ENCODE results near the gene VEZT. TPM values are rescaled to one million over a fixed set of nuclear protein-coding genes. Genes with fewer than 3 reads are reported as not detected.

The VEZT gene, protein sequence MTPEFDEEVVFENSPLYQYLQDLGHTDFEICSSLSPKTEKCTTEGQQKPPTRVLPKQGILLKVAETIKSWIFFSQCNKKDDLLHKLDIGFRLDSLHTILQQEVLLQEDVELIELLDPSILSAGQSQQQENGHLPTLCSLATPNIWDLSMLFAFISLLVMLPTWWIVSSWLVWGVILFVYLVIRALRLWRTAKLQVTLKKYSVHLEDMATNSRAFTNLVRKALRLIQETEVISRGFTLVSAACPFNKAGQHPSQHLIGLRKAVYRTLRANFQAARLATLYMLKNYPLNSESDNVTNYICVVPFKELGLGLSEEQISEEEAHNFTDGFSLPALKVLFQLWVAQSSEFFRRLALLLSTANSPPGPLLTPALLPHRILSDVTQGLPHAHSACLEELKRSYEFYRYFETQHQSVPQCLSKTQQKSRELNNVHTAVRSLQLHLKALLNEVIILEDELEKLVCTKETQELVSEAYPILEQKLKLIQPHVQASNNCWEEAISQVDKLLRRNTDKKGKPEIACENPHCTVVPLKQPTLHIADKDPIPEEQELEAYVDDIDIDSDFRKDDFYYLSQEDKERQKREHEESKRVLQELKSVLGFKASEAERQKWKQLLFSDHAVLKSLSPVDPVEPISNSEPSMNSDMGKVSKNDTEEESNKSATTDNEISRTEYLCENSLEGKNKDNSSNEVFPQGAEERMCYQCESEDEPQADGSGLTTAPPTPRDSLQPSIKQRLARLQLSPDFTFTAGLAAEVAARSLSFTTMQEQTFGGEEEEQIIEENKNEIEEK
- total RNA-seq (2021) = 107 and 111 TPM in 2 replicates
- Bru-seq, nascent RNA = percentile 95 among the genes with signal in this experiment
- percentile 90 among the genes with signal in this experiment for BruChase-seq, experiment 1, labeled RNA remaining after a 2-hour chase
- percentile 87 among the genes with signal in this experiment for BruChase-seq, experiment 2, labeled RNA remaining after a 6-hour chase
- long read RNA-seq, full-length matches to known transcripts = 47 of 102 reads
- long read RNA-seq, partial matches to known transcripts = 15 of 102 reads
- long read RNA-seq, other reads (novel, unspliced or antisense) = 40 of 102 reads

DNA sequence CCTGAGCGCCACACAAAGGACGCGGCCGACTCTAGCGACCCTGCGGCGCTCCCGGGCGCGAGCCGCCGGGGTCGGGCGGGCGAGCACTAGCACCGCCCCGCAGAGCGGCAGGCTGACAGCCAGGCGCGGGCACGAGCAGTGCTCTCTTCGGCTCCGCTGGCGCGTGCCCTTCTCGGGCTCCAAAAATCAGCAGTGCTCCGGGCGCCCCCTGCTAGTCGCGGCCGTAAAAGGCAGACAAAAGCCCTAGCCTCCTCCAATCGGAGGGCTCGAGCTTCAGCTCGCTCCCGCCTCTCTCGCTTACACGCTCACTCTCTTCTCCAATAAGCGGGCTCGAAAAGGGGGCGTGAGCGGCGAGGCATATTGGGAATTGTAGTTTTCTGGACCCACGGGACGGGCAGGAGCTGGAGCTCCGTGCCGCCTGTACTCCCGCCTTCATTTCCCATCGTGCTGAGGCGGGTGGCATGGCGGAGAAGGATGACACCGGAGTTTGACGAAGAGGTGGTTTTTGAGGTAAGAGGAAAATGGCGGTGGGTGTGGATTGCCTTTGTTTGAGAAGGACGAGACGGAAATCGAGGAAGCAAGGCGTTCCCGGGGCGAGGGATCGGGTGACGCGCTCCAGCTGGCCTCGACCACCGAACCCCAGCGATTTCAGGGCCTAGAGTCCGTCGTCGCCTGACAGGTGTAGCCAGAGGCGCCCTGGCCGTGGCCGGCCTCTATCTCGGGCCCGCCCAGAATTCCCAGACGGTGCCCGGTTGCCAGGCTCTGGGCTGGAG lies at the start of gene VEZT, which contains the start of gene FGD6:
TSS of gene VEZT (plus strand) at position 431 of the 773 bp plus-strand sequence. CDS start at position 475, 44 bp downstream.
TSS of gene FGD6 (minus strand) at position 91 of the 773 bp plus-strand sequence. CDS start 227 bp downstream, outside the sequence.
- H3K27me3 ChIP-seq (replicated peaks; ENCODE audit: insufficient read depth, low read depth, low read length, poor library complexity) = no peaks in the 10 kb centered on the region
- no peaks in the 10 kb centered on the region for H3K36me3 ChIP-seq (ENCODE audit: insufficient read depth, low read length, poor library complexity, severe bottlenecking)
- no TSS peak for BruUV-seq (replicated peaks)
- H3K4me3 ChIP-seq (ENCODE audit: low read depth, low read length, poor library complexity, severe bottlenecking) = peak within 1 kb of the TSS; percentile 76
- no peaks in the 10 kb centered on the region for H3K9me3 ChIP-seq (ENCODE audit: low read depth, low read length, poor library complexity, severe bottlenecking)
- TF ChIP-seq, protein P1, sequence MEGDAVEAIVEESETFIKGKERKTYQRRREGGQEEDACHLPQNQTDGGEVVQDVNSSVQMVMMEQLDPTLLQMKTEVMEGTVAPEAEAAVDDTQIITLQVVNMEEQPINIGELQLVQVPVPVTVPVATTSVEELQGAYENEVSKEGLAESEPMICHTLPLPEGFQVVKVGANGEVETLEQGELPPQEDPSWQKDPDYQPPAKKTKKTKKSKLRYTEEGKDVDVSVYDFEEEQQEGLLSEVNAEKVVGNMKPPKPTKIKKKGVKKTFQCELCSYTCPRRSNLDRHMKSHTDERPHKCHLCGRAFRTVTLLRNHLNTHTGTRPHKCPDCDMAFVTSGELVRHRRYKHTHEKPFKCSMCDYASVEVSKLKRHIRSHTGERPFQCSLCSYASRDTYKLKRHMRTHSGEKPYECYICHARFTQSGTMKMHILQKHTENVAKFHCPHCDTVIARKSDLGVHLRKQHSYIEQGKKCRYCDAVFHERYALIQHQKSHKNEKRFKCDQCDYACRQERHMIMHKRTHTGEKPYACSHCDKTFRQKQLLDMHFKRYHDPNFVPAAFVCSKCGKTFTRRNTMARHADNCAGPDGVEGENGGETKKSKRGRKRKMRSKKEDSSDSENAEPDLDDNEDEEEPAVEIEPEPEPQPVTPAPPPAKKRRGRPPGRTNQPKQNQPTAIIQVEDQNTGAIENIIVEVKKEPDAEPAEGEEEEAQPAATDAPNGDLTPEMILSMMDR (conservative IDR thresholded peaks at IDR 0.05; ENCODE audit: low read depth, low read length) = peak; percentile 55
- no peak for TF ChIP-seq EZH2 (IDR thresholded peaks at IDR 0.05; ENCODE audit: borderline replicate concordance, low read depth, low read length, poor library complexity, severe bottlenecking)
- ChIA-PET POLR2A (ENCODE audit: low non-redundant PET) (interaction anchor here (0.6 to 1.1 kb wide), 3 partner anchors 17 to 1516 kb away, joined by 4 to 8 read pairs (median 4); no protein-coding TSS in a partner anchor), CTCF (interaction anchor here (0.5 kb wide), 1 partner anchor 17 kb away, joined by 10 read pairs; no protein-coding TSS in a partner anchor)
- DNase-seq (ENCODE audit: low spot score) = peak; percentile 100
- H3K27ac ChIP-seq (ENCODE audit: low read depth, low read length, poor library complexity, severe bottlenecking) = peak within 1 kb of the TSS; percentile 90
- intact Hi-C loops (cut with micrococcal nuclease; ENCODE audit: unreplicated experiment) = loop anchor here (2.0 to 5.0 kb wide), 3 partner anchors 85 to 260 kb away; no protein-coding TSS in a partner anchor
- H3K4me1 ChIP-seq (ENCODE audit: insufficient read depth, low read length, poor library complexity, severe bottlenecking) = peaks cover 13% of the 10 kb centered on the region

DNA sequence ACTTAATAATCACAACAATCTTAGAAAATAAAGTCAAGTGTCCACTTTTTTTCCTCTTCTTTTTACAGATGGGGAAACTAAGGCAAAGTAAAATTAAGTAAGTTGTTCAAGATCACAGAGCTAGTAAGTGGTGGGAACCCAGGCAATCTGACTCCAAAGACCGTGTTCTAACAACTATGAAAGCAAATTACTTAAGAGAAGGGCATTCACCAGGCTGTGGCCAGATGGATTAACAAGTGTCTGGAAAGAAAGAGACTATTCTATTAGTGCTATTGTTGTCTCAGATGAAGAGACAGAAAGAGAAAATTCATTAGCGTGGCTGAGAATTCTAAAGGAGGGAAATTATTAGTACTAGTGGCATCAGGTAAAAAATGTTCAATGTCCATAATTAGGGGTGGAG lies 48.9 kb upstream of the VEZT start:
- CTCF ChIA-PET = no interaction called here
- no peak for TF ChIP-seq EZH2 (IDR thresholded peaks at IDR 0.05; ENCODE audit: borderline replicate concordance, low read depth, low read length, poor library complexity, severe bottlenecking)
- TF ChIP-seq, protein P1 (conservative IDR thresholded peaks at IDR 0.05; ENCODE audit: low read depth, low read length) = no peak
- intact Hi-C loops (cut with micrococcal nuclease; ENCODE audit: unreplicated experiment) = no loop called here
- no TSS peak for BruUV-seq (replicated peaks)
- H3K4me3 ChIP-seq (ENCODE audit: low read depth, low read length, poor library complexity, severe bottlenecking) = no peak overlapping the region
- no peak overlapping the region for H3K27ac ChIP-seq (ENCODE audit: low read depth, low read length, poor library complexity, severe bottlenecking)
- H3K4me1 ChIP-seq (ENCODE audit: insufficient read depth, low read length, poor library complexity, severe bottlenecking) = peaks cover 16% of the 10 kb centered on the region
- POLR2A ChIA-PET (ENCODE audit: low non-redundant PET) = no interaction called here
- H3K9me3 ChIP-seq (ENCODE audit: low read depth, low read length, poor library complexity, severe bottlenecking) = no peaks in the 10 kb centered on the region
- DNase-seq (ENCODE audit: low spot score) = no peak
- no peaks in the 10 kb centered on the region for H3K27me3 ChIP-seq (replicated peaks; ENCODE audit: insufficient read depth, low read depth, low read length, poor library complexity)
- no peaks in the 10 kb centered on the region for H3K36me3 ChIP-seq (ENCODE audit: insufficient read depth, low read length, poor library complexity, severe bottlenecking)

Measured in A673 (cell line).